PC-9 (cell line): ENCODE results near the gene ARFRP1. TPM values are rescaled to one million over a fixed set of nuclear protein-coding genes. Genes with fewer than 3 reads are reported as not detected.
A peak's percentile ranks its signal among the peaks of the same experiment; 100 is the strongest.

ENCODE experiments used
- BruUV-seq: library from RNA; stranded (reverse); fragments of 400-500 nt; replicated peaks from 2 replicates; lab custom pipeline; 2021; lab: Mats Ljungman, UMichigan
- CTCF ChIA-PET: fragments of 300-600 bp; sonication (Branson Sonifier 250); formaldehyde crosslinking; loops from one replicate; lab custom pipeline; 2022; ENCODE audit warnings: antibody characterized with exemption; lab: Charles Lee
- POLR2A ChIA-PET: fragments of 300-600 bp; sonication (Branson Sonifier 250); formaldehyde crosslinking; loops from one replicate; lab custom pipeline; 2022; ENCODE audit warnings: antibody characterized with exemption; ENCODE audit not compliant: unreplicated experiment; lab: Charles Lee
- DNase-seq, 2 experiments: peaks; one replicate each; pipeline versions ENCODE4 v3.0.0 to v3.0.0-alpha.2; 2015 to 2022; ENCODE audit warnings: mixed read lengths in 1 of 2
- H2AFZ ChIP-seq: fragments of 200-600 bp; sonication (generic); 2 replicates; pipeline ENCODE4 v1.8.1; 2017; ENCODE audit warnings: antibody characterized with exemption
- H3F3A ChIP-seq: fragments of 200-600 bp; sonication (generic); 2 replicates; pipeline ENCODE4 v1.8.1; 2017; ENCODE audit warnings: antibody characterized with exemption, mild to moderate bottlenecking, low read depth; ENCODE audit not compliant: insufficient read depth
- H3K27ac ChIP-seq: fragments of 200-600 bp; sonication (generic); 2 replicates; pipeline ENCODE4 v1.6.1; 2016; ENCODE audit warnings: mixed run types
- H3K27me3 ChIP-seq: fragments of 200-600 bp; sonication (generic); 2 replicates; pipeline ENCODE4 v1.6.1; 2016; ENCODE audit warnings: low read depth, mixed run types; ENCODE audit not compliant: insufficient read depth
- H3K36me3 ChIP-seq: fragments of 200-600 bp; sonication (generic); 2 replicates; pipeline ENCODE4 v1.6.1; 2016; ENCODE audit warnings: low read depth, mixed run types
- H3K4me1 ChIP-seq: fragments of 200-600 bp; sonication (generic); replicated peaks from 2 replicates; pipeline ENCODE4 v1.6.1; 2016; ENCODE audit warnings: mixed run types; ENCODE audit not compliant: insufficient read depth
- H3K4me2 ChIP-seq: fragments of 200-600 bp; sonication (generic); 2 replicates; pipeline ENCODE4 v1.6.1; 2017; ENCODE audit warnings: mixed run types
- H3K4me3 ChIP-seq: fragments of 200-600 bp; sonication (generic); 2 replicates; pipeline ENCODE4 v1.6.1; 2016; ENCODE audit warnings: mixed run types
- H3K79me2 ChIP-seq: fragments of 200-600 bp; sonication (generic); 2 replicates; pipeline ENCODE4 v1.6.1; 2017; ENCODE audit warnings: low read depth, mixed run types
- H3K9me2 ChIP-seq: fragments of 200-600 bp; sonication (generic); 2 replicates; pipeline ENCODE4 v1.8.1; 2017; ENCODE audit warnings: mild to moderate bottlenecking; ENCODE audit not compliant: insufficient read depth
- H3K9me3 ChIP-seq: fragments of 200-600 bp; sonication (generic); 2 replicates; pipeline ENCODE4 v1.8.1; 2016; ENCODE audit warnings: low read depth; ENCODE audit not compliant: insufficient read depth
- H4K20me1 ChIP-seq: fragments of 200-600 bp; sonication (generic); 2 replicates; pipeline ENCODE4 v1.8.1; 2017; ENCODE audit not compliant: insufficient read depth
- EZH2 ChIP-seq: fragments of 200-600 bp; sonication (generic); IDR thresholded peaks from 2 replicates; pipeline ENCODE4 v1.8.0; 2017; ENCODE audit warnings: antibody characterized with exemption, low read depth
- intact Hi-C: fragments of 100-400 bp; cut with micrococcal nuclease; formaldehyde crosslinking; loops from one replicate; pipeline ENCODE4 v1.10.0; 2022; ENCODE audit not compliant: unreplicated experiment
- total RNA-seq: library from RNA; stranded (reverse); gene quantifications from 2 replicates; pipeline ENCODE4 v1.2.3, GENCODE V29; 2021
- TF ChIP-seq, protein P1 (sequence below): fragments of 200-600 bp; sonication (generic); conservative IDR thresholded peaks from 2 replicates; pipeline ENCODE4 v1.6.1; 2017; ENCODE audit warnings: mixed run types, antibody characterized with exemption, mild to moderate bottlenecking, moderate library complexity

Gene ARFRP1
- total RNA-seq, 1 experiment from 2014 or later, result 59.1 TPM

- DNase-seq, result peak in 1 of 2 experiments; percentile 8
- Histone ChIP-seq H3K27ac (no peak overlapping the region), H3K4me1 (peaks cover 10% of the 10 kb centered on the region; the same call in 1 of the 2 replicates), H2AFZ (no peak overlapping the region), H3K9me2 (no peaks in the 10 kb centered on the region), H3K36me3 (peaks cover 40% of the 10 kb centered on the region), H3F3A (no peaks in the 10 kb centered on the region; the same call in 1 of the 2 replicates), H3K4me2 (no peak overlapping the region), H4K20me1 (peaks cover 22% of the 10 kb centered on the region), H3K27me3 (no peaks in the 10 kb centered on the region), H3K79me2 (peaks cover 89% of the 10 kb centered on the region), H3K9me3 (no peaks in the 10 kb centered on the region), H3K4me3 (no peak overlapping the region)
- ChIA-PET CTCF (no interaction called here), POLR2A (interaction anchor here (0.7 kb wide), 1 partner anchor 62 kb away, joined by 4 read pairs; no protein-coding TSS in a partner anchor)
- BruUV-seq, result no TSS peak
- TF ChIP-seq, protein P1, sequence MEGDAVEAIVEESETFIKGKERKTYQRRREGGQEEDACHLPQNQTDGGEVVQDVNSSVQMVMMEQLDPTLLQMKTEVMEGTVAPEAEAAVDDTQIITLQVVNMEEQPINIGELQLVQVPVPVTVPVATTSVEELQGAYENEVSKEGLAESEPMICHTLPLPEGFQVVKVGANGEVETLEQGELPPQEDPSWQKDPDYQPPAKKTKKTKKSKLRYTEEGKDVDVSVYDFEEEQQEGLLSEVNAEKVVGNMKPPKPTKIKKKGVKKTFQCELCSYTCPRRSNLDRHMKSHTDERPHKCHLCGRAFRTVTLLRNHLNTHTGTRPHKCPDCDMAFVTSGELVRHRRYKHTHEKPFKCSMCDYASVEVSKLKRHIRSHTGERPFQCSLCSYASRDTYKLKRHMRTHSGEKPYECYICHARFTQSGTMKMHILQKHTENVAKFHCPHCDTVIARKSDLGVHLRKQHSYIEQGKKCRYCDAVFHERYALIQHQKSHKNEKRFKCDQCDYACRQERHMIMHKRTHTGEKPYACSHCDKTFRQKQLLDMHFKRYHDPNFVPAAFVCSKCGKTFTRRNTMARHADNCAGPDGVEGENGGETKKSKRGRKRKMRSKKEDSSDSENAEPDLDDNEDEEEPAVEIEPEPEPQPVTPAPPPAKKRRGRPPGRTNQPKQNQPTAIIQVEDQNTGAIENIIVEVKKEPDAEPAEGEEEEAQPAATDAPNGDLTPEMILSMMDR, result no peak
- TF ChIP-seq EZH2, result no peak
- intact Hi-C loops, result no loop called here
Measured at GRCh38 chr20:63712191-63712590, 4.4 kb upstream of the ARFRP1 start.

GRCh38 chr20:63711085-63711645, 3.4 kb upstream of the ARFRP1 start:
- no peak overlapping the region for H2AFZ ChIP-seq
- H3K4me1 ChIP-seq, result peaks cover 15% of the 10 kb centered on the region
- intact Hi-C loops, result no loop called here
- no peak overlapping the region for H3K4me2 ChIP-seq
- no peaks in the 10 kb centered on the region for H3K9me3 ChIP-seq
- H3K27ac ChIP-seq, result no peak overlapping the region
- H3K27me3 ChIP-seq, result no peaks in the 10 kb centered on the region
- no peak overlapping the region for H3K4me3 ChIP-seq
- DNase-seq, result peak in 1 of 2 experiments; percentile 17
- no peaks in the 10 kb centered on the region; the same call in 1 of the 2 replicates for H3F3A ChIP-seq
- TF ChIP-seq, protein P1, result no peak
- no peak for TF ChIP-seq EZH2
- peaks cover 91% of the 10 kb centered on the region for H3K79me2 ChIP-seq
- H4K20me1 ChIP-seq, result peaks cover 22% of the 10 kb centered on the region
- no peaks in the 10 kb centered on the region for H3K9me2 ChIP-seq
- POLR2A ChIA-PET, result interaction anchor here (0.6 to 0.7 kb wide), 2 partner anchors 13 to 169 kb away, joined by 3 to 11 read pairs; no protein-coding TSS in a partner anchor
- peaks cover 40% of the 10 kb centered on the region for H3K36me3 ChIP-seq
- CTCF ChIA-PET, result interaction anchor here (0.6 kb wide), 1 partner anchor 173 kb away, joined by 6 read pairs; no protein-coding TSS in a partner anchor
- BruUV-seq, result no TSS peak

- Histone ChIP-seq H2AFZ (no peak overlapping the region), H3K27ac (no peak overlapping the region), H3F3A (no peaks in the 10 kb centered on the region; the same call in 1 of the 2 replicates), H3K9me2 (no peaks in the 10 kb centered on the region), H3K9me3 (no peaks in the 10 kb centered on the region), H3K36me3 (peaks cover 47% of the 10 kb centered on the region), H4K20me1 (peaks cover 17% of the 10 kb centered on the region; the same call in 1 of the 2 replicates), H3K79me2 (peaks cover 87% of the 10 kb centered on the region), H3K27me3 (no peaks in the 10 kb centered on the region), H3K4me2 (peak overlapping the region; percentile 97), H3K4me1 (peaks cover 18% of the 10 kb centered on the region), H3K4me3 (peak overlapping the region; percentile 96)
- TF ChIP-seq, protein P1, result no peak
- TF ChIP-seq EZH2, result no peak
- CTCF ChIA-PET, result interaction anchor here (0.6 kb wide), 1 partner anchor 355 kb away, joined by 8 read pairs; no protein-coding TSS in a partner anchor
- intact Hi-C loops, result loop anchor here (5.0 kb wide), 1 partner anchor 263 kb away; no protein-coding TSS in a partner anchor
- POLR2A ChIA-PET, result no interaction called here
- TSS peak; percentile 57 for BruUV-seq
- DNase-seq, result no peak
Measured at GRCh38 chr20:63709149-63709527, 1.4 kb upstream of the ARFRP1 start.
